Measurements from ENCODE around the gene TPD52L2.

Gene TPD52L2

GRCh38 chr20:63826753-63827152, 38.3 kb upstream of the TPD52L2 start:
- no peak for TF ChIP-seq CTCF (IDR thresholded peaks at IDR 0.05)

GRCh38 chr20:63828124-63828523, 36.9 kb upstream of the TPD52L2 start:
- TF ChIP-seq CTCF (IDR thresholded peaks at IDR 0.05) = no peak

- TF ChIP-seq CTCF (IDR thresholded peaks at IDR 0.05) = no peak
These were observed 36.5 kb upstream of the TPD52L2 start for GRCh38 chr20:63828545-63828944.

- no peak for TF ChIP-seq CTCF (IDR thresholded peaks at IDR 0.05)
These were observed 36.1 kb upstream of the TPD52L2 start for GRCh38 chr20:63828951-63829350.

GRCh38 chr20:63829603-63829944, 35.5 kb upstream of the TPD52L2 start:
- TF ChIP-seq CTCF (IDR thresholded peaks at IDR 0.05) = no peak

- TF ChIP-seq CTCF (IDR thresholded peaks at IDR 0.05) = no peak
These were observed 34.9 kb upstream of the TPD52L2 start for GRCh38 chr20:63829945-63830835.

- TF ChIP-seq CTCF (IDR thresholded peaks at IDR 0.05) = no peak
These were observed 34.1 kb upstream of the TPD52L2 start, which contains the start of gene ZBTB46 for GRCh38 chr20:63830841-63831588. Gene ZBTB46 (minus strand): TSS chr20:63831264. CDS start chr20:63790757, 40,507 bp downstream.
